ENCODE data around the gene RNF151. TPM values are rescaled to one million over a fixed set of nuclear protein-coding genes. Genes with fewer than 3 reads are reported as not detected.

Gene RNF151
- total and polyA plus RNA-seq, 2 of the 13 experiments (the other 11 are each of a cell fraction or from before 2014, with no cell fraction given): not detected

GRCh38 chr16:2009791-2010510, 43.3 kb downstream of the RNF151 start, which contains the start of gene ZNF598 (continued):
- TF ChIP-seq ZBTB43 (CRISPR knock-in tag; conservative IDR thresholded peaks at IDR 0.05): 0 out of 2 replicates have a peak, but pooled peaks have one; percentile 16
- TF ChIP-seq JUN (CRISPR knock-in tag; IDR thresholded peaks at IDR 0.05): no peak; the same call in 1 of the 2 replicates
- peak; percentile 44 for TF ChIP-seq ZBTB38 (CRISPR knock-in tag; IDR thresholded peaks at IDR 0.05)
- TF ChIP-seq, protein P1, sequence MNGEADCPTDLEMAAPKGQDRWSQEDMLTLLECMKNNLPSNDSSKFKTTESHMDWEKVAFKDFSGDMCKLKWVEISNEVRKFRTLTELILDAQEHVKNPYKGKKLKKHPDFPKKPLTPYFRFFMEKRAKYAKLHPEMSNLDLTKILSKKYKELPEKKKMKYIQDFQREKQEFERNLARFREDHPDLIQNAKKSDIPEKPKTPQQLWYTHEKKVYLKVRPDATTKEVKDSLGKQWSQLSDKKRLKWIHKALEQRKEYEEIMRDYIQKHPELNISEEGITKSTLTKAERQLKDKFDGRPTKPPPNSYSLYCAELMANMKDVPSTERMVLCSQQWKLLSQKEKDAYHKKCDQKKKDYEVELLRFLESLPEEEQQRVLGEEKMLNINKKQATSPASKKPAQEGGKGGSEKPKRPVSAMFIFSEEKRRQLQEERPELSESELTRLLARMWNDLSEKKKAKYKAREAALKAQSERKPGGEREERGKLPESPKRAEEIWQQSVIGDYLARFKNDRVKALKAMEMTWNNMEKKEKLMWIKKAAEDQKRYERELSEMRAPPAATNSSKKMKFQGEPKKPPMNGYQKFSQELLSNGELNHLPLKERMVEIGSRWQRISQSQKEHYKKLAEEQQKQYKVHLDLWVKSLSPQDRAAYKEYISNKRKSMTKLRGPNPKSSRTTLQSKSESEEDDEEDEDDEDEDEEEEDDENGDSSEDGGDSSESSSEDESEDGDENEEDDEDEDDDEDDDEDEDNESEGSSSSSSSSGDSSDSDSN (CRISPR knock-in tag; IDR thresholded peaks at IDR 0.05): peak; percentile 52
- TF ChIP-seq, protein P2, sequence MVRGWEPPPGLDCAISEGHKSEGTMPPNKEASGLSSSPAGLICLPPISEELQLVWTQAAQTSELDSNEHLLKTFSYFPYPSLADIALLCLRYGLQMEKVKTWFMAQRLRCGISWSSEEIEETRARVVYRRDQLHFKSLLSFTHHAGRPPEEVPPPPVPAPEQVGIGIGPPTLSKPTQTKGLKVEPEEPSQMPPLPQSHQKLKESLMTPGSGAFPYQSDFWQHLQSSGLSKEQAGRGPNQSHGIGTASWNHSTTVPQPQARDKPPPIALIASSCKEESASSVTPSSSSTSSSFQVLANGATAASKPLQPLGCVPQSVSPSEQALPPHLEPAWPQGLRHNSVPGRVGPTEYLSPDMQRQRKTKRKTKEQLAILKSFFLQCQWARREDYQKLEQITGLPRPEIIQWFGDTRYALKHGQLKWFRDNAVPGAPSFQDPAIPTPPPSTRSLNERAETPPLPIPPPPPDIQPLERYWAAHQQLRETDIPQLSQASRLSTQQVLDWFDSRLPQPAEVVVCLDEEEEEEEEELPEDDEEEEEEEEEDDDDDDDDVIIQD (CRISPR knock-in tag; IDR thresholded peaks at IDR 0.05; ENCODE audit: low read depth): no peak
- peak; percentile 98 for TF ChIP-seq MYC (CRISPR knock-in tag; IDR thresholded peaks at IDR 0.05; ENCODE audit: borderline replicate concordance)
- no peak for TF ChIP-seq MYNN (CRISPR knock-in tag; IDR thresholded peaks at IDR 0.05; ENCODE audit: low read depth)
- no peak for TF ChIP-seq TOPORS (CRISPR knock-in tag; IDR thresholded peaks at IDR 0.05)
- no peak; the same call in 1 of the 2 replicates for TF ChIP-seq ZNF782 (CRISPR knock-in tag; IDR thresholded peaks at IDR 0.05; ENCODE audit: borderline replicate concordance)
- no peak for TF ChIP-seq KLF13 (CRISPR knock-in tag; IDR thresholded peaks at IDR 0.05)
- no peak for TF ChIP-seq NR2F2 (IDR thresholded peaks at IDR 0.05; ENCODE audit: borderline replicate concordance, low read depth)
- TF ChIP-seq, protein P3, sequence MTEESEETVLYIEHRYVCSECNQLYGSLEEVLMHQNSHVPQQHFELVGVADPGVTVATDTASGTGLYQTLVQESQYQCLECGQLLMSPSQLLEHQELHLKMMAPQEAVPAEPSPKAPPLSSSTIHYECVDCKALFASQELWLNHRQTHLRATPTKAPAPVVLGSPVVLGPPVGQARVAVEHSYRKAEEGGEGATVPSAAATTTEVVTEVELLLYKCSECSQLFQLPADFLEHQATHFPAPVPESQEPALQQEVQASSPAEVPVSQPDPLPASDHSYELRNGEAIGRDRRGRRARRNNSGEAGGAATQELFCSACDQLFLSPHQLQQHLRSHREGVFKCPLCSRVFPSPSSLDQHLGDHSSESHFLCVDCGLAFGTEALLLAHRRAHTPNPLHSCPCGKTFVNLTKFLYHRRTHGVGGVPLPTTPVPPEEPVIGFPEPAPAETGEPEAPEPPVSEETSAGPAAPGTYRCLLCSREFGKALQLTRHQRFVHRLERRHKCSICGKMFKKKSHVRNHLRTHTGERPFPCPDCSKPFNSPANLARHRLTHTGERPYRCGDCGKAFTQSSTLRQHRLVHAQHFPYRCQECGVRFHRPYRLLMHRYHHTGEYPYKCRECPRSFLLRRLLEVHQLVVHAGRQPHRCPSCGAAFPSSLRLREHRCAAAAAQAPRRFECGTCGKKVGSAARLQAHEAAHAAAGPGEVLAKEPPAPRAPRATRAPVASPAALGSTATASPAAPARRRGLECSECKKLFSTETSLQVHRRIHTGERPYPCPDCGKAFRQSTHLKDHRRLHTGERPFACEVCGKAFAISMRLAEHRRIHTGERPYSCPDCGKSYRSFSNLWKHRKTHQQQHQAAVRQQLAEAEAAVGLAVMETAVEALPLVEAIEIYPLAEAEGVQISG (CRISPR knock-in tag; IDR thresholded peaks at IDR 0.05): peak; percentile 99
- peak; percentile 91 for TF ChIP-seq ZFP90 (CRISPR knock-in tag; IDR thresholded peaks at IDR 0.05; ENCODE audit: borderline replicate concordance)
- TF ChIP-seq ZNF850 (CRISPR knock-in tag; conservative IDR thresholded peaks at IDR 0.05): no peak
- no peak for TF ChIP-seq ZNF552 (CRISPR knock-in tag; IDR thresholded peaks at IDR 0.05; ENCODE audit: borderline replicate concordance)
- no peak for TF ChIP-seq SNAI1 (CRISPR knock-in tag; IDR thresholded peaks at IDR 0.05; ENCODE audit: borderline replicate concordance)
- TF ChIP-seq ZSCAN20 (CRISPR knock-in tag; IDR thresholded peaks at IDR 0.05; ENCODE audit: borderline replicate concordance): no peak
- no peak for TF ChIP-seq BRCA1 (CRISPR knock-in tag; IDR thresholded peaks at IDR 0.05)

Measured in HepG2 (cell line).